ENCODE measurements around the gene ACADVL.

DNA sequence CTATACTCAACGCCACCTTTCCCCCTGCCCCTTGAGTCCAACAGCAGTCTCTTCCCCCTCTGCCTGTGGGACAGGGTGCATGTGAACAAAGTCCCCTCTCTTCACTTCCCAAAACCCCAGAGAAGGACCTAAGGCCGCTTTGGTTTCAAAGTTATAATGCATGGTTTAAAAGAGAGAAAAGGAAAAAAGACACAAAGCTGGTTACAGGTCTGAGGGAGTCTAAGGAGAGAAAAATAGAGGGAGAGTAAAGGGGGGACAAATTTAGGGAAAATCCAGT is 23.7 kb downstream of the ACADVL start:
- TF ChIP-seq POLR2A (IDR thresholded peaks at IDR 0.05) = no peak
- TF ChIP-seq, protein P1, sequence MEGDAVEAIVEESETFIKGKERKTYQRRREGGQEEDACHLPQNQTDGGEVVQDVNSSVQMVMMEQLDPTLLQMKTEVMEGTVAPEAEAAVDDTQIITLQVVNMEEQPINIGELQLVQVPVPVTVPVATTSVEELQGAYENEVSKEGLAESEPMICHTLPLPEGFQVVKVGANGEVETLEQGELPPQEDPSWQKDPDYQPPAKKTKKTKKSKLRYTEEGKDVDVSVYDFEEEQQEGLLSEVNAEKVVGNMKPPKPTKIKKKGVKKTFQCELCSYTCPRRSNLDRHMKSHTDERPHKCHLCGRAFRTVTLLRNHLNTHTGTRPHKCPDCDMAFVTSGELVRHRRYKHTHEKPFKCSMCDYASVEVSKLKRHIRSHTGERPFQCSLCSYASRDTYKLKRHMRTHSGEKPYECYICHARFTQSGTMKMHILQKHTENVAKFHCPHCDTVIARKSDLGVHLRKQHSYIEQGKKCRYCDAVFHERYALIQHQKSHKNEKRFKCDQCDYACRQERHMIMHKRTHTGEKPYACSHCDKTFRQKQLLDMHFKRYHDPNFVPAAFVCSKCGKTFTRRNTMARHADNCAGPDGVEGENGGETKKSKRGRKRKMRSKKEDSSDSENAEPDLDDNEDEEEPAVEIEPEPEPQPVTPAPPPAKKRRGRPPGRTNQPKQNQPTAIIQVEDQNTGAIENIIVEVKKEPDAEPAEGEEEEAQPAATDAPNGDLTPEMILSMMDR (IDR thresholded peaks at IDR 0.05 in 8 of 11, conservative IDR thresholded peaks at IDR 0.05 in 3 of 11) = no peak
- no peak for TF ChIP-seq POLR2AphosphoS5 (IDR thresholded peaks at IDR 0.05)
